Right lobe of liver (tissue), 6 donors: ENCODE measurements around the gene CDKN2D. TPM values are rescaled to one million over a fixed set of nuclear protein-coding genes. Genes with fewer than 3 reads are reported as not detected.

Experiments used
- ATAC-seq, 4 donors: fragments of 200-7000 bp; cut with Tn5 transposase; one replicate each; pipeline ENCODE4 v1.9.1; 2020; ENCODE audit warnings: mild to moderate bottlenecking in 4 of 4, moderate library complexity in 4 of 4
- DNase-seq, 3 donors: peaks; one replicate each; pipeline ENCODE4 v3.0.0-alpha.2; 2020
- H3K27ac ChIP-seq, 3 donors: fragments of 200-600 bp; one replicate each; pipeline ENCODE4 v1.8.0; 2022
- H3K27me3 ChIP-seq, 2 donors: fragments of 200-600 bp; one replicate each; pipeline ENCODE4 v1.8.0; 2022
- H3K36me3 ChIP-seq, 4 donors: fragments of 200-600 bp; sonication (generic) in 1 of 4; one replicate each; pipeline versions ENCODE4 v1.5.1 to v1.8.0; 2017 to 2022; ENCODE audit warnings: control low read depth in 1 of 4
- H3K4me1 ChIP-seq, 4 donors: fragments of 200-600 bp; sonication (generic) in 1 of 4; one replicate each; pipeline versions ENCODE4 v1.5.1 to v1.8.0; 2017 to 2022; ENCODE audit warnings: control low read depth in 1 of 4
- H3K4me3 ChIP-seq, 3 donors: fragments of 200-600 bp; one replicate each; pipeline ENCODE4 v1.8.0; 2022
- H3K9me3 ChIP-seq, 4 donors: fragments of 200-600 bp; sonication (generic) in 1 of 4; one replicate each; pipeline versions ENCODE4 v1.5.1 to v1.8.0; 2017 to 2022; ENCODE audit warnings: control low read depth in 1 of 4
- CTCF ChIP-seq, 4 donors: fragments of 200-600 bp in 3 of 4; fragments of 450-650 bp in 1 of 4; IDR thresholded peaks; one replicate each; pipeline versions ENCODE4 v1.5.1 to v1.8.0; 2016 to 2022; ENCODE audit warnings: antibody characterized with exemption in 4 of 4, mild to moderate bottlenecking in 2 of 4
- POLR2A ChIP-seq: fragments of 450-650 bp; IDR thresholded peaks from one replicate; pipeline ENCODE4 v1.6.1; 2017; ENCODE audit warnings: antibody characterized with exemption, mild to moderate bottlenecking
- WGBS: methylation state at CpG from one replicate; pipeline ENCODE4 v1.1.6; 2018; ENCODE audit warnings: low coverage, low lambda C conversion rate; ENCODE audit not compliant: insufficient coverage; ENCODE audit errors: missing lambda C conversion rate; 5-methylcytosine and 5-hydroxymethylcytosine counted together
- intact Hi-C, 2 donors: fragments of 100-400 bp; cut with DNase I; formaldehyde crosslinking; loops; one replicate each; pipeline versions ENCODE4 v1.11.2 to v1.14.1; 2022
- total RNA-seq, 6 experiments: library from RNA; depleted of rRNA in 2 of 6; stranded (reverse); fragments of >200 nt in 2 of 6; fragmentation: NEBNext Ultra II Directional in 3 of 6; extraction: Animal tissue kit (Norgen Biotek cat#: 25700) in 3 of 6; gene quantifications; one replicate each; pipeline versions ENCODE4 v1.1.0 to v1.2.4, GENCODE V29; 2016 to 2023
- donor health status: DM: no; HTN: yes; CAD: no.
- donor health status: DM: no; HTN: no; CAD: no.
- donor health status: DM: no; HTN: no; CAD: no.
- donor health status: DM: no; HTN: yes; CAD: no.
- donor health status: DM: no; HTN: yes; CAD: no.

CDKN2D gene
- total RNA-seq, 6 experiments from 2014 or later: 0.97 to 2.8 (median 2.0) TPM

GRCh38 chr19:10538204-10538983 lies 30.4 kb downstream of the CDKN2D start:
- DNase-seq: no peak
- Histone ChIP-seq H3K27ac (no peak overlapping the region), H3K4me3 (no peak overlapping the region), H3K9me3 (no peaks in the 10 kb centered on the region), H3K4me1 (peaks cover 0 to 4% (median 0%) of the 10 kb centered on the region in 4 donors), H3K36me3 (no peaks in the 10 kb centered on the region), H3K27me3 (no peaks in the 10 kb centered on the region)
- intact Hi-C loops: no loop called here
- TF ChIP-seq POLR2A (no peak), CTCF (IDR thresholded peaks at IDR 0.05) (no peak)
- ATAC-seq: no peak
- WGBS: 60% methylated on average over 14 of the region's 20 CpGs

- Histone ChIP-seq H3K27ac (no peak overlapping the region), H3K36me3 (no peaks in the 10 kb centered on the region), H3K27me3 (no peaks in the 10 kb centered on the region), H3K4me3 (no peak overlapping the region), H3K4me1 (no peaks in the 10 kb centered on the region), H3K9me3 (no peaks in the 10 kb centered on the region)
- intact Hi-C loops: no loop called here
- ATAC-seq (no peak), DNase-seq (no peak)
- TF ChIP-seq CTCF (IDR thresholded peaks at IDR 0.05) (no peak), POLR2A (no peak)
- 61% methylated on average over 11 of the region's 11 CpGs for WGBS
Observed at GRCh38 chr19:10537668-10538067, 31.1 kb downstream of the CDKN2D start.

GRCh38 chr19:10535613-10536012 lies 33.2 kb downstream of the CDKN2D start:
- ATAC-seq: no peak
- no peaks in the 10 kb centered on the region for H3K36me3 ChIP-seq
- H3K27me3 ChIP-seq: no peaks in the 10 kb centered on the region
- no peaks in the 10 kb centered on the region for H3K9me3 ChIP-seq
- TF ChIP-seq POLR2A (no peak), CTCF (IDR thresholded peaks at IDR 0.05) (no peak)
- H3K4me3 ChIP-seq: no peak overlapping the region
- no peak for DNase-seq
- H3K27ac ChIP-seq: no peak overlapping the region
- intact Hi-C loops: no loop called here
- no peaks in the 10 kb centered on the region for H3K4me1 ChIP-seq
- WGBS: 52% methylated on average over 5 of the region's 6 CpGs

- Histone ChIP-seq H3K27me3 (no peaks in the 10 kb centered on the region), H3K4me3 (no peak overlapping the region), H3K9me3 (no peaks in the 10 kb centered on the region), H3K4me1 (no peaks in the 10 kb centered on the region), H3K36me3 (no peaks in the 10 kb centered on the region), H3K27ac (no peak overlapping the region)
- WGBS: 74% methylated on average over 10 of the region's 10 CpGs
- DNase-seq (no peak), ATAC-seq (no peak)
- no peak for TF ChIP-seq CTCF (IDR thresholded peaks at IDR 0.05)
- no peak for TF ChIP-seq POLR2A
- intact Hi-C loops: no loop called here
Observed at GRCh38 chr19:10533646-10534386, 35.0 kb downstream of the CDKN2D start.
